ES-I3 (cell line): ENCODE results near the gene CACNG7.
A peak's percentile ranks its signal among the peaks of the same experiment; 100 is the strongest.

Experiments used
- H3K36me3 ChIP-seq: 2 replicates; pipeline ENCODE4 v1.6.1; 2013; ENCODE audit warnings: mild to moderate bottlenecking, low read length, control low read depth, moderate library complexity; ENCODE audit not compliant: insufficient read depth
- H3K4me1 ChIP-seq: 2 replicates; pipeline ENCODE4 v1.6.1; 2013; ENCODE audit warnings: mild to moderate bottlenecking, control low read depth, low read length; ENCODE audit not compliant: insufficient read depth
- H3K9ac ChIP-seq: 2 replicates; pipeline ENCODE4 v1.6.1; 2013; ENCODE audit warnings: low read depth, mild to moderate bottlenecking, low read length, moderate library complexity
- H3K9me3 ChIP-seq: 2 replicates; pipeline ENCODE4 v1.6.1; 2013; ENCODE audit warnings: mild to moderate bottlenecking, low read length, moderate library complexity; ENCODE audit not compliant: control insufficient read depth, insufficient read depth

CACNG7 gene

DNA sequence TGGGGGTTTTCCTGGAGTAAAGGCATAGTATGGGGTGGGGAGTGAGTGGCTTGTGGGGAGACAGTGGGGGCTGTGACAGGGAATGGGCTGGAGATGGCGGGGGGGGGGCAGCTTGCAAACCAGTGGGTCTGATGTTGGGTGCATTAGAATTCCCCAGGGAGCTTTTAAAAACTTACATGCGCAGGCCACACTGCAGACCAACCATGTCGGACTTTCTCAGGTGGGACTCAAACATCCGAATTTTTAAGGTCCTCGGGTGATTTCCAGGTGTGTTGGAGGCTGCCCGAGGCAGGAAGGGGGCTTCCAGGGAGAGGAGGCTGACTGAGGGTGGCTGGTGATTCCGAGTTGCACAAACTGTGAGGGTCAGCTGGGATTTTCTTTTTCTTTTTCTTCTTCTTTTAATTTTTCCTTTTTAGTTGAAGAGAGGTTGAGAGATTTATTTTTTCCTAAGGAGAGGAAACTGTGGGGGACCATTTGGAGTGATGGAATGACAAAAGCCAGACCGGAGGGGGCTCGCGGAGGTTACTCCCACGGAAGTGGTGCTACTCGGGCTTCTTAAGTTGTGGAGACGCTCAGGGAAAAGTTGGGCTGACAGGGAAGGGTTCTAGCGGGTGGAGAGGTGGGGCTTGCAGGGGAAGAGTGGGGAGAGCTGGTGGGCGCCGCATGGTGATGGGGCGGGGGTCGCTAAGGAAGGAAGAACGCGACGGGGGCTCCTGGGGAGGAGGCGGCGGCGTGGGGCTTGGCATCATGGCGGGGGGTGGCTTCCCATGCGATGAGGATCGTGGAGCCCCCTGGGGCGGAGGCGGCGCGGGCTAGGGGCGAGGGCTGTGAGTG lies 52.7 kb downstream of the CACNG7 start:
- H3K4me1 ChIP-seq: no peaks in the 10 kb centered on the region
- H3K9me3 ChIP-seq: no peaks in the 10 kb centered on the region
- no peaks in the 10 kb centered on the region for H3K36me3 ChIP-seq
- peak overlapping the region; percentile 43; the same call in 1 of the 2 replicates for H3K9ac ChIP-seq

DNA sequence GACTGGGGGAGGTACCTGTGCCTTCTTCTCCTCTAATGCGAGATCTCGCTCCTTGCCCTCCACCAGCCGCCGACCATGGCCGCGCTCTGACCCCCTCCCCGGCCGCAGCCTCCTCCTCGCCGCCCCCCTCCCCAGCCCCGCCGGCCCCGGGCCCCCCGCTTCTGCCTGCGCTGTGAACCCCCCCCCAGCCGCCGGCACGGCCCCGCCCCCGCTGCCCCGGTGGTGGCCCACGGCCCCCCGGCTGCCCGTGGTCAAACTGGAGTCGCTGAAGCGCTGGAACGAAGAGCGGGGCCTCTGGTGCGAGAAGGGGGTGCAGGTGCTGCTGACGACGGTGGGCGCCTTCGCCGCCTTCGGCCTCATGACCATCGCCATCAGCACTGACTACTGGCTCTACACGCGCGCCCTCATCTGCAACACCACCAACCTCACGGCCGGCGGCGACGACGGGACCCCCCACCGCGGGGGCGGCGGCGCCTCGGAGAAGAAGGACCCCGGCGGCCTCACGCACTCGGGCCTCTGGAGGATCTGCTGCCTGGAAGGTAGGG lies 53.9 kb downstream of the CACNG7 start, which contains the start of gene CACNG8:
TSS of gene CACNG8 (plus strand) at position 51 of the 545 bp plus-strand sequence.
- H3K9me3 ChIP-seq: no peaks in the 10 kb centered on the region
- H3K36me3 ChIP-seq: no peaks in the 10 kb centered on the region
- H3K4me1 ChIP-seq: no peaks in the 10 kb centered on the region
- peak within 1 kb of the TSS; percentile 43; the same call in 1 of the 2 replicates for H3K9ac ChIP-seq

DNA sequence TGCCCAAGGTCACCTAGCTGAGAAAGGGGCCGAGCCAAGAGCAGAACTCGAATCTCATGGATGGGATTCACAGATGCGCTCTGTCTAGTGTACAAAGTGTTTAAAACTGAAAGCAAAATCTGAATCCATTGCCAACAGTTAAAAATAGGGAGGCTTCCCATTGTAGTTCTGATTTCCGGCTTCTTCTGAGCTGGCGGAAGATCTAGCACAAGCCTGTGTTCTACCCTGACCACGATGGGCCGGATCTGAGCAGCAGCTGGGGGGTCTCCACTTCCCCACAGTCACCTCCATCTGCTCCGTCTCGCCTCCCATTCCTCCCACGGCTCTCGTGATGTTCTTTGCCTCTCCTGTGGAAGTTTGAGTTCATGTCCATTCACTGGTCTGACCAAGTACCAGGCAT lies 56.0 kb downstream of the CACNG7 start:
- no peak overlapping the region for H3K9ac ChIP-seq
- no peaks in the 10 kb centered on the region for H3K9me3 ChIP-seq
- peaks cover 2% of the 10 kb centered on the region; the same call in 1 of the 2 replicates for H3K36me3 ChIP-seq
- H3K4me1 ChIP-seq: no peaks in the 10 kb centered on the region

DNA sequence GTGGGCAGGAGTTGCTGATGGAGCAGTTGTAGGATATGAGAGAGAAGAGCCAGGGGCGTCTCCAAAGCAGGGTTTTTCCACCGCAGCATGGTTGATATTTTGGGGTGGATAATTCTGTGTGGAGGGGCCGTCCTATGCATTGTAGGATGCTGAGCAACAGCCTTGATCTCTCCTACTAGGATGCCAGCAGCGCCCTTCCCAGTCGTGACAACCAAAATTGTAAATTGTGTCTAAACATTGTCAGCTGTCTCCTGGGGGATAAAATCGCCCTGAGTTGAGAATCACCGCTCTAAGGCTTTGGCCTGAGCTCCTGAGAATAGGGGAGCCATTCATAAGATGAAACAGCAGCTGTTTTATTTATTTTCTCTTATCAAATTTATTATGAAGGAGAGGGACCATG lies 57.9 kb downstream of the CACNG7 start:
- H3K4me1 ChIP-seq: no peaks in the 10 kb centered on the region
- H3K9me3 ChIP-seq: no peaks in the 10 kb centered on the region
- H3K9ac ChIP-seq: no peak overlapping the region
- peaks cover 2% of the 10 kb centered on the region; the same call in 1 of the 2 replicates for H3K36me3 ChIP-seq

DNA sequence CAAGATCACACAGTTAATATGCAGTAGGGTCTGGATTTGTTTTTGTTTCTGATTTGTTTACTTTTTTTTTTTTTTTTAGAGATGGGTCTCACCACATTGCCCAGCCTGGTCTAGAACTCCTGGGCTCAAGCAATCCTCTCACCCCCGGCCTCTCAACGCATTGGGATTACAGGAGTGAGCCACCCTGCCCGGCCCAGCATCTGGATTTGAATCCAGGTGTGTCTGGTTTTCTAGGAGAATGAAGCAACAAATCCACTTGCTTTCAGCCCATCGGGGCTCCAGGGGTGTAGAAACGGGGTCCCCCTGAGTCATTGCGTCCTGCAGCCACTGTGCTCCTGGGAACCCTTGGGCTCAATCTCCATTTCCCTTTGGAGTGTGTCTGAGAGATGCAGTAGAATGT lies 60.3 kb downstream of the CACNG7 start:
- Histone ChIP-seq H3K9ac (no peak overlapping the region), H3K36me3 (peaks cover 2% of the 10 kb centered on the region; the same call in 1 of the 2 replicates), H3K4me1 (no peaks in the 10 kb centered on the region), H3K9me3 (no peaks in the 10 kb centered on the region)

DNA sequence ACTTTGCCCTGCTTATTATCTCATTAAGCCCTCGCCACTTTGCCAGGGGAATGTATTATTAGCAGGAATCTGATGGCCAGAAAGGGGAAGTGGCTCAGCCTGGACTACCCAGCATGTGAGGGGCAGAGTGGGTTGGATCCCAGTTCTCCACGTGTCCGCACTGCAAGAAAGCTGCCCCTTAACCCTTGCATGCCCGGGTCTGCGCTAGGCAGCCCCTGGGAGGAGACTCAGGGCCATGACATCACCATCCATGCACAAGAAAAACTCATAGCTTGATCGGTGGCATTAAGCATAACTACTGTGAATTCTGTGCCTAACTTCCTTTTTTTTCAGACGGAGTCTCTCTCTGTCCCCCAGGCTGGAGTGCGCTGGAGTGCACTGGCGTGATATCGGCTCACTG lies 62.6 kb downstream of the CACNG7 start:
- Histone ChIP-seq H3K9me3 (no peaks in the 10 kb centered on the region), H3K36me3 (peaks cover 2% of the 10 kb centered on the region; the same call in 1 of the 2 replicates), H3K9ac (no peak overlapping the region; the same call in 1 of the 2 replicates), H3K4me1 (no peaks in the 10 kb centered on the region)

DNA sequence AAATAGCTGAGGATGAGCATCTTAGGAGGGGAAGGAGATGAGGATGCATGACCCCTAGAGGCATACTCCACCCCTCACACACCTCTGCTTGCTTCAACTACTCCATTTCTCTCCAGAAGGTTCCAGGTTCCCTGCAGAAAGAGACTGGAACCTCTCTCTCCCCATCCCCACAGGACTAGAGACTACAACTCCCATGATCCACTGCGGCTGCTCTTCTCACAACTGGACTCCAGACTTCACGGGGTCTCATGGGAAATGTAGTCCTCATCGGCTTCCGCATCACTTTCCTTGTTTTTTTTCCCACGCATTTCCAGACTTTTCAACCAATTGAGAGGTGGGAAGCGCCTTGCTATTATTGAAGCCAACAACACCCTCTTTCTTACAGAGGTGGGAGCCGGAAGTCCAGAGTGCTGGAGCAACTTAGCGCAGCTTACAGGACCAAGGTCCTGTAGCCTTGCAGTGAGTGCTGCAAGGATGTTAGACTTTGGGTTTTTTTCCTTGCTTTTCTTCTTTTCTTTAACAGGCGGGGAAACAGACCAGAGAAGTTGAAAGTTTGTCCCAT lies 68.4 kb downstream of the CACNG7 start:
- H3K4me1 ChIP-seq: no peaks in the 10 kb centered on the region
- peak overlapping the region; percentile 71; the same call in 1 of the 2 replicates for H3K9ac ChIP-seq
- no peaks in the 10 kb centered on the region for H3K36me3 ChIP-seq
- no peaks in the 10 kb centered on the region for H3K9me3 ChIP-seq

DNA sequence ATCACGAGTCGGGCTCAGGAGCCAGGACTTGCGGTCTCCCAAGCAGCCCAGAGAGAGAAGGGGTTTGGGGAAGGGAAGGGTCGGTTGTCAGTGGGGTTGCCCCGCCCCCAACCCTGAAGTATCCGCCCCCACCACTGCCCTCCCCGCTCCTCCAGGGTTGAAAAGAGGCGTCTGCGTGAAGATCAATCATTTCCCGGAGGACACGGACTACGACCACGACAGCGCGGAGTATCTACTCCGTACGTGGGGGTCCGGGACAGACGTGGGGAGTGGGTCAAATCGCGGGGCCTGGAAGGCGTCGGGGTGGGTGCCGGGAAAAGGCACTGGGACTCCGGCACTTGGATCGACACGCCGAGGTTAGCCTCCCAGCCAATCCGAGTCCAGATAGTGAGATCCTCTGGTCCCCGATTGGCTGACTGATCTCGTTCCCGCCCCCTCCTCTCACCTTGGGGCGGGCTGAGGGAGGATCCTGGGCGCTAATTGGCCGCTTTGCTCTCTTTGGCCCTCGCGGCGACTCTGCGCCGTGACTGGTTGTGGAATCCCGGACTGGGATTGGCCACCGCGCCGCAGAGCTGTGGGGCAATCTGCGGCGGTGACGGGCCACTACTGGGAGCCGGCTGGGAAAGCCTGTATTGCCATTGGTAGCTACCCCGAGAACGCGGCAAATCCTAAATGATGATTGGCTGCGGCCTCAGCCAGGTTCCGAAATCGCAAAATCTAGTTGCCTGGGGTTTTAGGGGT lies 69.1 kb downstream of the CACNG7 start:
- peak overlapping the region; percentile 71; the same call in 1 of the 2 replicates for H3K9ac ChIP-seq
- no peaks in the 10 kb centered on the region for H3K9me3 ChIP-seq
- H3K4me1 ChIP-seq: no peaks in the 10 kb centered on the region
- no peaks in the 10 kb centered on the region for H3K36me3 ChIP-seq

DNA sequence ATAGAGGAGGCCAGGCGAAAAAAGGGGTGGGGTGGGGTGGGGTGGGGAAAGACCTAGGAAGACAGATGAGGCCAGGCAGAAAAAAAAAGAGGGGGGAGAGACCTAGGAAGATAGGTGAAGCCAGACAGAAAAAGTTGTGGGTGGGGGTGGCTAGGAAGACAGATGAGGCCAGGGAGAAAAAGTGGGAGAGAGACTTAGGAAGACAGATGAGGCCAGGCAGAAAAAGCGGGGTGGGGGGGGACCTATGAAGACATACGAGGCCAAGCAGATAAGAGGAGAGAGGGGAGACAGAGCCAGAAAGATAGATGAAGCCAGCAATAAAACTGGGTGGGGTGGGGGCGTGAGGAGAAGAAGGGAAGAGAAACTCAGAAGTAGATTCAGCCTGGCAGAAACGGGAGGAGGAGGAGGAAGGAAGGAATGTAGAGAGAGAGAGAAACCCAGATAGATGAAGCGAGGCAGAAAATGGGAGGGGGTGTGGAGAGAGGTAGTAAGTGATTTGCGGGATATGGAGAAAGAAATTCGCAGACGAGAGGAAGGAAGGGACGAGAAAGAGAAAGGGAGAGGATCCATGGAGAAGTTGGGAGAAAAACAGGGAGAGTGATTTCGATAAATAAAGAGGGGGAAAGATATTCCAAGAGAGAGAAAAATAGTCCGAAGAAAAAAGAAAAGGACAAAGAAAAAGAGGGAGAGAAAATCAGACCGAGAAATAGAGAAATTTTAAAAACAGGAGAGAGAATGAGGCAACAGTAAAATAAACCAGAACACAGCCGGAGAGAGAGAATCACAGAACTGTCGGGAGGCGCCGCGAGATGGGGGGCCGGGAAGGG lies 70.1 kb downstream of the CACNG7 start:
- Histone ChIP-seq H3K9me3 (no peaks in the 10 kb centered on the region), H3K4me1 (no peaks in the 10 kb centered on the region), H3K9ac (peak overlapping the region; percentile 74; the same call in 1 of the 2 replicates), H3K36me3 (no peaks in the 10 kb centered on the region)

DNA sequence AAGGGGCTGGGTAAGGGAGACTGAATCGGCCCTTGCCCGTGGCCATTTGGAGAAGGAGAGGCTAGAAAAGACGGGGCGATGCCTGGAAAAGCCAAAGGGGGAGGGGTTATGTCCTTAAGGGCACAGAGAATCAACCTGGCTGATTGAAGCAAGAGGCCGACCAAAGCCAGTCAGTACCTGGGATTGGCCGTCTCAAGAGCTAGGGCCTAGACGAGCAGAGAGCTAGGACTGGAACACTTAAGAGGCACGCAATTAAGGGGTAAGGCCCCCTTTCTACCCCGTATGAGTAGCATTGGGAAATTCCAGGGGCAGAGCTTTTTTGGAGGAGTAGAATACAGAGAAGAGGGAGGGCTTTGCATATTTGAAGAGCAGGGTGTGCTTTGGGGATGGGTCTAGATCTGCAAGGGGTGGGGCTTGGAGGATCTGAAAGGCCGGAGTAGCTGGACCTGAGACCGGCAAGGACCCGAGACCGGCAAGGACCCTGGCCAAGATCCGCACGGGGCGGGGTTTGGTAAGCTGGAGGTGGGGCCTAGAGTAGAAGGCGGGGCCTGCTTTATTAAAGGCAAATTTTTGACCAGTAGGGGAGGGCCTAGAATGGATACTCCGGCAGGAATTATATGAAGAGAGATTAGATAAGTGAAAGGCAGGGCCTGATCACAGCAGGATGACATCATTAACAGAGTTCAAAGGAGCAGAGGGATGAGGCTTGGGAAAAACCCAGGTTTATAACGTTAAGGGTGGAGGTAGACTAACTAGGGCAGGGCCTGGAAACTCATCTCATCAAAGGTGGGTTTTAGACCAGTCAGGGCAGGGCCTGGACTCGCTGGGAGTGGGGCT lies 71.7 kb downstream of the CACNG7 start:
- H3K36me3 ChIP-seq: no peaks in the 10 kb centered on the region
- H3K4me1 ChIP-seq: no peaks in the 10 kb centered on the region
- peak overlapping the region; percentile 51 for H3K9ac ChIP-seq
- no peaks in the 10 kb centered on the region for H3K9me3 ChIP-seq

DNA sequence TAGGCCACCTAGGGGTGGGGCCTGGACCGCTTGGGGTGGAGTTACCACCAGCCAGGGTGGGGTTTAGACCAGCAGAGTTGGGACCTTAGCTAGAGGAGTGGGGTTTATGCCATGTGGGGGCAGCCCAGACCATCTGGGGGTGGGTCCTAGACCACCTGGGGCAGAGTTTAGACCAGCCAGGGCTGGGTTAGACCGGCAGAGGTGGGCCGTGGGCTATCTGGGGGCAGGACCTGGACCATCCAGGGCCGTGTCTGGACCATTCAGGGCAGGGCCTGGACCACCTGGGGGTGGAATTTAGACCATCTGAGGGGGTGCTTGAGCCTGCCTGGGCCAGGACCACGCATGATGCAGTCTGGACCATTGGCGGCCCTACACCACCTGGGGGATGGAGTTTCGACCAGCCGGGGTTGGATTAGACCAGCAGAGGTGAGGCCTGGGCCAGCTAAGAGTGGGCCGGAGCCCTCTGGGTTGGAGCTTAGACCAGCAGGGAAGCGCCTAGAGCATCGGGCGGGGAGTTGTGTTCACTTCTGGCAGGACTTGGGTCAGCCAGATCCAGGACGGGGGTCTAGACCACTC lies 72.4 kb downstream of the CACNG7 start:
- Histone ChIP-seq H3K36me3 (no peaks in the 10 kb centered on the region), H3K9ac (peak overlapping the region; percentile 51; the same call in 1 of the 2 replicates), H3K4me1 (no peaks in the 10 kb centered on the region), H3K9me3 (no peaks in the 10 kb centered on the region)

DNA sequence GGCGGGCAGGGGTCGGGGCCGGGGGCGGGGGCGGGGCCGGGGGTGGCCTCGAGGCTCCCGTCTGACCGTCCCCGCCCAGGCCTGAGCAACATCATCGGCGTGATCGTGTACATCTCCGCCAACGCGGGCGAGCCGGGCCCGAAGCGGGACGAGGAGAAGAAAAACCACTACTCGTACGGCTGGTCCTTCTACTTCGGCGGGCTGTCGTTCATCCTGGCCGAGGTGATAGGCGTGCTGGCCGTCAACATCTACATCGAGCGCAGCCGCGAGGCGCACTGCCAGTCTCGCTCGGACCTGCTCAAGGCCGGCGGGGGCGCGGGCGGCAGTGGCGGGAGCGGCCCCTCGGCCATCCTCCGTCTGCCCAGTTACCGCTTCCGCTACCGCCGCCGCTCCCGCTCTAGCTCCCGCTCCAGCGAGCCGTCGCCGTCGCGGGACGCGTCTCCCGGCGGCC lies 72.9 kb downstream of the CACNG7 start:
- Histone ChIP-seq H3K4me1 (no peaks in the 10 kb centered on the region), H3K36me3 (no peaks in the 10 kb centered on the region), H3K9me3 (no peaks in the 10 kb centered on the region), H3K9ac (peak overlapping the region; percentile 55; the same call in 1 of the 2 replicates)
